NCI-H510A treated with DMSO at 0.1 percent for 48 hours (cell line): ENCODE results near the gene FBXW9.
A peak's percentile ranks its signal among the peaks of the same experiment; 100 is the strongest.
"Not testable (repeated sequence)": the region's sequence is repeated elsewhere in the genome, so short reads cannot be mapped to it uniquely, and the experiment has no call there.

Experiments
- DNase-seq: peaks from one replicate; lab custom pipeline; 2025; lab: John Stamatoyannopoulos, UW

The FBXW9 gene

DNA sequence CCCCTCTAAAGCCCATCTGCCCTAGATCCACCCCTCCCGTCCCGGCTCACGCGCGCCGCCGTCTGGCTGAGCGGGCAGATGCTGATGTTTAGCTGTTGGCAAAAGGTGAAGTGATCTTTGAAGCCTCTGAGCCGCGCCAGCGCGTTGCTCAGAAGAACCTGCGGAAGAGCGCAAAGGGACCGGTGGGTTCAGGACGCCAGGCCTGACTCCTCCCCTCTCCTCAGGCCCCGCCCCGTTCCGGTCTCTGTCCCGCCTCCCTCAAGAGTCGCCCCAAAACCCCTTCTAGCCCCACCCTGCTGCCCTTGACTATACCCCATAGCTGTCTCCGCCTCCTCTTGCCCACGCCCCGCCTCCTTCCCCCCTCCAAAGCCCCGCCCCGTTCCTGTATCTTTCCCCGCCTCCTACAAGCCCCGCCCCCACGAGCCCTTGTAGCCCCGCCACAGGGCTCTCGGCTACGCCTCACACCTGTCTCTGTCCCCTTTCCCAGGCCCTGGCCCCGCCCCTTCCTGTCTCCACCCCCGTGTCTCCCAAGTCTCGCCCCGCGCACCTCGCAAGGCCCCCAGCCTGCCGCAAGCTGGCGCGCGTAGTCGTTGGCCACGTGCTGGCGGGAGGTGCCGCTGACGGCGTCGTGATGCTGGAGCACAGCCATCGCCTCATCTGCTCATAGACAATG is 39.4 kb downstream of the FBXW9 start:
- no peak for DNase-seq

DNA sequence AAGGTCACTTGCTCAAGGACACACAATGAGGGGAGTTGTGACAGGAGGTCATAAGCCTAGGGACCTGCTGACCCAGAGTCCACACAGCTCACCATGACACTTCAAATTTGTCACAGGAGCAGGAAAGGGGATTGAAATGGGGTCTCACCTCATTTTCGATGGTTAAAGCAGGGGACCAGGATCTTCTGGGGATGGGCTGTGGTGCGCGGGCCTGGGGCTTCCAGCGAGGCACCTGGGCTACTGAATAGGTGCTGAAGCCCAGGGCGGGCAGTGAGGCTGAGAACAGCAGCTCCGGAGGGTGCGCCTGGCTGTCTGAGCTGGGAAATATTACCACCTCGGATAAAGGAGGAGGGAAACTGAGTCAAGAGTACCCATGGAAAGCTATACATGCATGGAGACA is 40.9 kb downstream of the FBXW9 start:
- no peak for DNase-seq

DNA sequence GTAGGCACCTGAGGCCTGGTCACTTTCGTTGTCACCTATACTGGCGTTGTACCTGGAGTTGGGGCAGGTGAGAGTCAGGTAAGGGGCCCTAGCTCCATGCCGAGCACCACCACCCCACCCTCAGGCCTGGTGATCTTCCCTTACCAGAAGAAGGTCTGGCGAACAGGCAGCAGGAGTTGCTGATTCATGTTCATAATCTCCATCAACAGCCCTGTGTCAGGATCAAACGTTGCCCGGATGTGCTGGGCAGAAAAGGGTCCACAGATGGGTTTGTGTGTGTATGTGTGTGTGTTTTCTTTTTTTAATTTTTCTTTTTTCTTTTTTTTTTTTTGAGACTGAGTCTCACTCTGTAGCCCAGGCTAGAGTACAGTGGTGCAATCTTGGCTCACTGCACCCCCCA is 44.2 kb downstream of the FBXW9 start:
- DNase-seq = no peak

DNA sequence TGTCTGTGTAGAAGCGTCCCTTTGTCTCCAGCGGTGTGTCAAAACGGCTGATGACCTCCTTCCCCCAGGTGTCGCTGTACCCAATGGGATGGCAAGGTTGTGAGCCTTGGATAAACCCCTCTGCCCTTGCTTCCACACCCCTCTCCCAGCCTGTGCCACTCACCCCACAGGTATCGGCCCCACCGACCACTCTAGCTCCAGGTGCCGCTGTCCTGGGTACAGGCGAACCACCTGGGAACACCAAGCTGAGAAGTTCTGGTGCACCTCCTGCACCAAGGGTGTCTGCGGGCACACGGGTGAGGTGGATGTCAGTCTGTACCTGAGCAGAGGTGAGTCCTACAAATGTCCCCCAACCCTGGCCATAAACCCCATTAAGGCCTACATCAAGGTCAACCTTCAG is 46.5 kb downstream of the FBXW9 start:
- DNase-seq = no peak

DNA sequence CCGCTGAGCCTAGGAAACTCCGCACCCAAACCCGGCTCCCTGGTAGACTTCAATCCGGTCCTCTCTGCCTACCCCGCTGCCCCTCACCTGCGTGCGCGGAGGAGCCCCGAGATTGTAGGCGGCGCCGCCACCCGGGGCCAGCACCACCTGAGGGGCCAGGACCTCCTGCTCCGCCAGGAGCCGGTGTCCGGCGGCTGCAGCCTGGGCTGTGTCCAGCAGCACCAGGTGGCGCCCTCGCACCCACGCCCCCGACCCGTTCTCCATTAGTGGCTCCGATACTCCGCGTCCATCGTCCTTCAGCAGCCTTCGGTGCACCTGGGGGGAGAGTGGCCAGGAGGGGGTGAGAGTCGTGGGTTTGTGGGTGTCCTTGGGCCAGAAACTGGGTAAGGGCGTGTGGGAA is 48.3 kb downstream of the FBXW9 start:
- no peak for DNase-seq

GRCh38 chr19:12647490-12648071 is 48.9 kb downstream of the FBXW9 start:
- DNase-seq = no peak

GRCh38 chr19:12647047-12647446 is 49.4 kb downstream of the FBXW9 start:
- DNase-seq = no peak

DNA sequence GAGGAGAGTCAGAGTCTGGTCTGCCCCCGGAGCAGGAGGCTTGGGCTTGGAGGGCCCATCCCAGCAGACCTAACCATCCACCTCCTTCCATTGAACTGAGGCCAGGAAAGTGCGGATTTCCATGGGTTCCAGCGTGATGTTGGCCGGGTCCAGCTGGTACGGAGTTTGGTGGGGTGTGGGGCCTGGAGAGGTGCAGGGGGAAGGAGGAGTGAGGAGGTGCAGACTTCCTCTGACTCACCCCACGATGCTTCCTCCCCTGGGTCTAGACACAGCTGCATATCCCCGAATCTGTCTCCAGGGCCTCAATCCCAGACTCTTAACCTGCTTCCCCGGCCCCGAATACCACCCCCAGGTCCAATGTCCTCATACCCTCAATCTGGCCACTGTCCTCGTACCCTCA is 49.9 kb downstream of the FBXW9 start:
- DNase-seq = no peak

DNA sequence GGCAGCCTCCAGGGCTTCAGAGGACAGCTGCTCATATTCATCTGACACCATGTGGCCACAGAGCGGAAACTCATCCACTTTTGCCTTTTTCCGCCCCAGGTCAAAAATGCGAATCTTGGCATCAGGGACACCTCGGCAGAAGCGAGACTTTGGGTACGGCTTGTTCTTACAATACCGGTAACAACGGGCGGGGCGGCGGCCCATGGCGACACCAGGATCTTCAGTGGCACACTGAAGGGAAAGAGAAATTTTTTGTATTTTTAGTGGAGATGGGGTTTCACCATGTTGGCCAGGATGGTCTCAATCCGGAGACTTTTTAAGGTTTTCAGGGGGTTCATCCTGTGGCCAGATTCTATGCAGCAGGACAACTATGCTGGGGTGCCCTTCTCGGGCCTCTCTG is 52.7 kb downstream of the FBXW9 start:
- not testable (repeated sequence) for DNase-seq

GRCh38 chr19:12642506-12642905 is 53.9 kb downstream of the FBXW9 start:
- no peak for DNase-seq

GRCh38 chr19:12641456-12641855 is 55.0 kb downstream of the FBXW9 start:
- DNase-seq = no peak

GRCh38 chr19:12639901-12640613 is 56.4 kb downstream of the FBXW9 start:
- DNase-seq = peak; percentile 41
